ENCODE data around the gene SLC11A2.

- TF ChIP-seq CTCF (conservative IDR thresholded peaks at IDR 0.05; ENCODE audit: low read depth in 2 of 2) (no peak), JUNB (IDR thresholded peaks at IDR 0.05; ENCODE audit: unreplicated experiment) (no peak), POLR2AphosphoS5 (IDR thresholded peaks at IDR 0.05; ENCODE audit: low read depth) (no peak), EZH2phosphoT487 (IDR thresholded peaks at IDR 0.05; ENCODE audit: unreplicated experiment) (no peak), EZH2 (IDR thresholded peaks at IDR 0.05; ENCODE audit: low read depth, unreplicated experiment) (no peak), ZNF331 (CRISPR knock-in tag; IDR thresholded peaks at IDR 0.05; ENCODE audit: low read depth) (no peak), REST (IDR thresholded peaks at IDR 0.05; ENCODE audit: unreplicated experiment) (no peak), STAT1 (IDR thresholded peaks at IDR 0.05; ENCODE audit: unreplicated experiment) (no peak), ZNF114 (CRISPR knock-in tag; IDR thresholded peaks at IDR 0.05) (no peak), CREB1 (CRISPR knock-in tag; IDR thresholded peaks at IDR 0.05; ENCODE audit: low read depth) (no peak), NANOG (IDR thresholded peaks at IDR 0.05; ENCODE audit: borderline replicate concordance) (no peak), ZNF462 (CRISPR knock-in tag; IDR thresholded peaks at IDR 0.05) (no peak), ETS1 (IDR thresholded peaks at IDR 0.05) (no peak)
Measured at GRCh38 chr12:50934981-50935807, 91.0 kb downstream of the SLC11A2 start.

Measured in GM23338 (cell line).